Adrenal gland (tissue), 19 donors: ENCODE data around the gene PAPOLA. TPM values are rescaled to one million over a fixed set of nuclear protein-coding genes. Genes with fewer than 3 reads are reported as not detected.
A peak's percentile ranks its signal among the peaks of the same experiment; 100 is the strongest.

ENCODE experiments used
- DNase-seq, 7 donors: peaks; one replicate each; pipeline ENCODE4 v3.0.0-alpha.2; 2019 to 2020
- H3K27ac ChIP-seq, 5 donors: fragments of 200-600 bp; sonication (generic) in 4 of 5; 1 replicate in 3 of 5; 2 replicates in 2 of 5; pipeline versions ENCODE4 v1.5.1 to v1.8.0; 2016 to 2020; ENCODE audit warnings: mild to moderate bottlenecking in 1 of 5
- H3K27me3 ChIP-seq: fragments of 200-600 bp; 2 replicates; pipeline ENCODE4 v1.8.0; 2021
- H3K36me3 ChIP-seq, 2 donors: fragments of 200-600 bp; replicated peaks in 1 of 2; 1 replicate in 1 of 2; 2 replicates in 1 of 2; pipeline versions ENCODE4 v1.5.1 to v1.8.0; 2018 to 2022
- H3K4me1 ChIP-seq, 2 donors: fragments of 200-600 bp; replicated peaks in 1 of 2; 1 replicate in 1 of 2; 2 replicates in 1 of 2; pipeline versions ENCODE4 v1.5.1 to v1.8.0; 2018 to 2021
- H3K4me3 ChIP-seq, 4 donors: fragments of 200-600 bp; sonication (generic) in 3 of 4; one replicate each; pipeline ENCODE4 v1.5.1; 2016 to 2018
- H3K9me3 ChIP-seq, 3 donors: fragments of 200-600 bp; sonication (generic) in 1 of 3; replicated peaks in 1 of 3; 1 replicate in 2 of 3; 2 replicates in 1 of 3; pipeline versions ENCODE4 v1.5.1 to v1.8.0; 2016 to 2021
- CTCF ChIP-seq, 6 experiments: fragments of 450-650 bp in 4 of 6; fragments of 200-600 bp in 2 of 6; sonication (generic) in 1 of 6; IDR thresholded peaks; 1 replicate in 5 of 6; 2 replicates in 1 of 6; pipeline versions ENCODE4 v1.5.1 to v1.8.0; 2016 to 2021; ENCODE audit warnings: antibody characterized with exemption in 6 of 6, mild to moderate bottlenecking in 2 of 6, moderate library complexity in 1 of 6
- POLR2A ChIP-seq, 2 donors: fragments of 450-650 bp; IDR thresholded peaks; one replicate each; pipeline ENCODE4 v1.6.1; 2017; ENCODE audit warnings: antibody characterized with exemption in 2 of 2, mild to moderate bottlenecking in 2 of 2, moderate library complexity in 1 of 2
- WGBS, 4 donors: extraction: QIAGEN DNeasy Blood & Tissue Kit in 2 of 4; methylation state at CpG; one replicate each; pipeline versions ENCODE4 v1.1.5 to v1.1.7; 2013 to 2017; 5-methylcytosine and 5-hydroxymethylcytosine counted together
- intact Hi-C, 2 donors: fragments of 100-400 bp; cut with DNase I; formaldehyde crosslinking; loops; one replicate each; pipeline versions ENCODE4 v1.14.1 to v1.15.0; 2022 to 2023
- long read RNA-seq, 10 donors: library from polyadenylated mRNA in 3 of 10; unstranded in 2 of 10; stranded (forward) in 1 of 10; transcript quantifications; one replicate each; pipeline ENCODE4 v2.0.0 and lab custom pipeline, GENCODE V29; 2021 to 2026
- polyA plus RNA-seq, 3 donors: library from polyadenylated mRNA; stranded (reverse); fragments of 200-250 nt in 2 of 3; fragments of 350-450 nt in 1 of 3; fragmentation: Illumina TruSeq in 1 of 3; extraction: RNeasy Lipid Tissue Mini Kit (QIAGEN cat#74804) in 1 of 3; gene quantifications; one replicate each; pipeline ENCODE4 v1.2.3, GENCODE V29; 2013 to 2014
- total RNA-seq, 9 donors: library from RNA; depleted of rRNA in 4 of 9; stranded (reverse); fragments of >200 nt in 4 of 9; fragments of 120-200 nt in 1 of 9; fragmentation: NEBNext Ultra II Directional in 1 of 9; extraction: Animal tissue kit (Norgen Biotek cat#: 25700) in 1 of 9; gene quantifications; one replicate each; pipeline versions ENCODE4 v1.1.0 to v1.2.4, GENCODE V29; 2013 to 2023
- donor health status: healthy with polysubstance abuse.
- donor health status: Bipolar disorder and iron deficiency.
- donor health status: DM: yes; HTN: yes; CAD: no.
- donor health status: DM: no; HTN: no; CAD: no.
- donor health status: DM: no; HTN: no; CAD: no.
- donor health status: DM: yes; HTN: yes; CAD: no.

PAPOLA gene
- total RNA-seq (100 to 1,000 TPM in 8 of 9 donors, 10 to 100 TPM in 1; 71.3 to 205 (median 161) TPM), polyA plus RNA-seq (100 to 1,000 TPM in 1 of 3 donors, 10 to 100 TPM in 2; 63.3 to 190 (median 90.7) TPM)
- long read RNA-seq, donor 1, full-length matches to known transcripts, result 51 of 145 reads
- long read RNA-seq, donor 1, partial matches to known transcripts, result 94 of 145 reads
- long read RNA-seq, donor 1, other reads (novel, unspliced or antisense), result 0 of 145 reads
- long read RNA-seq, donor 2, full-length matches to known transcripts, result 49 of 92 reads
- long read RNA-seq, donor 2, partial matches to known transcripts, result 43 of 92 reads
- long read RNA-seq, donor 2, other reads (novel, unspliced or antisense), result 0 of 92 reads
- long read RNA-seq, donor 3, full-length matches to known transcripts, result 46 of 99 reads
- long read RNA-seq, donor 3, partial matches to known transcripts, result 48 of 99 reads
- long read RNA-seq, donor 3, other reads (novel, unspliced or antisense), result 5 of 99 reads
- long read RNA-seq, donor 4, full-length matches to known transcripts, result 57 of 80 reads
- long read RNA-seq, donor 4, partial matches to known transcripts, result 14 of 80 reads
- long read RNA-seq, donor 4, other reads (novel, unspliced or antisense), result 9 of 80 reads
- long read RNA-seq, donor 5, full-length matches to known transcripts, result 205 of 273 reads
- long read RNA-seq, donor 5, partial matches to known transcripts, result 20 of 273 reads
- long read RNA-seq, donor 5, other reads (novel, unspliced or antisense), result 48 of 273 reads
- long read RNA-seq, donor 6, full-length matches to known transcripts, result 24 of 33 reads
- long read RNA-seq, donor 6, partial matches to known transcripts, result 3 of 33 reads
- long read RNA-seq, donor 6, other reads (novel, unspliced or antisense), result 6 of 33 reads
- long read RNA-seq, donor 7, full-length matches to known transcripts, result 21 of 36 reads
- long read RNA-seq, donor 7, partial matches to known transcripts, result 15 of 36 reads
- long read RNA-seq, donor 7, other reads (novel, unspliced or antisense), result 0 of 36 reads
- long read RNA-seq, donor 8, full-length matches to known transcripts, result 81 of 173 reads
- long read RNA-seq, donor 8, partial matches to known transcripts, result 85 of 173 reads
- long read RNA-seq, donor 8, other reads (novel, unspliced or antisense), result 7 of 173 reads
- long read RNA-seq, donor 9, full-length matches to known transcripts, result 37 of 75 reads
- long read RNA-seq, donor 9, partial matches to known transcripts, result 38 of 75 reads
- long read RNA-seq, donor 9, other reads (novel, unspliced or antisense), result 0 of 75 reads
- long read RNA-seq, donor 10, full-length matches to known transcripts, result 14 of 41 reads
- long read RNA-seq, donor 10, partial matches to known transcripts, result 27 of 41 reads
- long read RNA-seq, donor 10, other reads (novel, unspliced or antisense), result 0 of 41 reads

- DNase-seq, result peak; percentile 94 to 97 (median 95)
- H3K4me1 ChIP-seq, result peaks cover 16 to 44% of the 10 kb centered on the region in 2 donors
- H3K27me3 ChIP-seq, result no peaks in the 10 kb centered on the region
- no peaks in the 10 kb centered on the region for H3K36me3 ChIP-seq
- 0 to 1% (median 0%) methylated on average over 10 to 87 of the region's 87 CpGs for WGBS, 4 donors
- H3K27ac ChIP-seq, result peak within 1 kb of the TSS; percentile 55 to 100 (median 92)
- H3K4me3 ChIP-seq, result peak within 1 kb of the TSS; percentile 25 to 98 (median 65)
- intact Hi-C loops, result no loop called here
- H3K9me3 ChIP-seq, result no peaks in the 10 kb centered on the region
- TF ChIP-seq CTCF (IDR thresholded peaks at IDR 0.05), result peak in 5 of 6 experiments; percentile 1 to 27 (median 8)
- peak; percentile 33 to 85 for TF ChIP-seq POLR2A (IDR thresholded peaks at IDR 0.05)
Observed at GRCh38 chr14:96501740-96502620, at the start of gene PAPOLA. Gene PAPOLA (plus strand): TSS chr14:96502382. CDS start chr14:96502593, 211 bp downstream.

GRCh38 chr14:96452684-96453083 lies 49.5 kb upstream of the PAPOLA start:
- TF ChIP-seq CTCF (IDR thresholded peaks at IDR 0.05) (no peak), POLR2A (IDR thresholded peaks at IDR 0.05) (no peak)
- Histone ChIP-seq H3K27ac (no peak overlapping the region), H3K9me3 (no peaks in the 10 kb centered on the region), H3K27me3 (no peaks in the 10 kb centered on the region), H3K4me1 (no peaks in the 10 kb centered on the region), H3K4me3 (no peak overlapping the region), H3K36me3 (no peaks in the 10 kb centered on the region)
- DNase-seq, result no peak
- intact Hi-C loops, result no loop called here
- 91 to 97% (median 93%) methylated on average over 6 of the region's 6 CpGs for WGBS, 4 donors

GRCh38 chr14:96455588-96455987 lies 46.6 kb upstream of the PAPOLA start:
- Histone ChIP-seq H3K9me3 (no peaks in the 10 kb centered on the region), H3K4me1 (no peaks in the 10 kb centered on the region), H3K4me3 (no peak overlapping the region), H3K36me3 (no peaks in the 10 kb centered on the region), H3K27me3 (no peaks in the 10 kb centered on the region), H3K27ac (no peak overlapping the region)
- WGBS, 4 donors, result 80 to 97% (median 88%) methylated on average over 4 to 5 of the region's 5 CpGs
- intact Hi-C loops, result no loop called here
- TF ChIP-seq POLR2A (IDR thresholded peaks at IDR 0.05) (no peak), CTCF (IDR thresholded peaks at IDR 0.05) (no peak)
- DNase-seq, result no peak
